Middle frontal gyrus (tissue), 1 donor: ENCODE data around the gene CCT2.
"Not testable (repeated sequence)": the region's sequence is repeated elsewhere in the genome, so short reads cannot be mapped to it uniquely, and the experiment has no call there.

Source experiments
- DNase-seq: peaks from one replicate; pipeline ENCODE4 v3.0.0-alpha.2; 2015; ENCODE audit warnings: low spot score; ENCODE audit errors: extremely low spot score

Gene CCT2

GRCh38 chr12:69588527-69588926 lies 3.3 kb downstream of the CCT2 start:
- no peak for DNase-seq

- no peak for DNase-seq
Observed at GRCh38 chr12:69589082-69589481, 3.8 kb downstream of the CCT2 start.

GRCh38 chr12:69595689-69596088 lies 10.4 kb downstream of the CCT2 start:
- DNase-seq, result no peak

- no peak for DNase-seq
Observed at GRCh38 chr12:69598174-69598753, 13.0 kb downstream of the CCT2 start.

GRCh38 chr12:69600804-69601203 lies 15.5 kb downstream of the CCT2 start:
- DNase-seq, result no peak

GRCh38 chr12:69601962-69602685 lies 16.9 kb downstream of the CCT2 start:
- no peak for DNase-seq

GRCh38 chr12:69602954-69603353 lies 17.7 kb downstream of the CCT2 start:
- no peak for DNase-seq

GRCh38 chr12:69603556-69603955 lies 18.3 kb downstream of the CCT2 start:
- DNase-seq, result not testable (repeated sequence)

- not testable (repeated sequence) for DNase-seq
Observed at GRCh38 chr12:69604275-69604674, 19.0 kb downstream of the CCT2 start.

GRCh38 chr12:69608114-69608513 lies 22.9 kb downstream of the CCT2 start:
- DNase-seq, result no peak

- no peak for DNase-seq
Observed at GRCh38 chr12:69610126-69610525, 24.9 kb downstream of the CCT2 start.

GRCh38 chr12:69610729-69611128 lies 25.5 kb downstream of the CCT2 start, which contains the start of gene LRRC10:
Gene LRRC10, minus strand, starts transcription at chr12:69610907. Its CDS starts 69 bp downstream, at chr12:69610838.
- DNase-seq, result no peak

GRCh38 chr12:69613351-69613750 lies 28.1 kb downstream of the CCT2 start:
- DNase-seq, result no peak

GRCh38 chr12:69616025-69616424 lies 30.8 kb downstream of the CCT2 start:
- DNase-seq, result no peak

GRCh38 chr12:69619050-69619449 lies 33.8 kb downstream of the CCT2 start:
- no peak for DNase-seq

- DNase-seq, result no peak
Observed at GRCh38 chr12:69620077-69620476, 34.8 kb downstream of the CCT2 start.

GRCh38 chr12:69620921-69621320 lies 35.7 kb downstream of the CCT2 start:
- DNase-seq, result no peak

GRCh38 chr12:69621551-69621950 lies 36.3 kb downstream of the CCT2 start:
- DNase-seq, result no peak

- DNase-seq, result no peak
Observed at GRCh38 chr12:69623970-69624369, 38.7 kb downstream of the CCT2 start.

GRCh38 chr12:69627501-69627900 lies 42.2 kb downstream of the CCT2 start:
- DNase-seq, result no peak

GRCh38 chr12:69630191-69630590 lies 44.9 kb downstream of the CCT2 start:
- DNase-seq, result no peak

GRCh38 chr12:69633061-69633460 lies 47.8 kb downstream of the CCT2 start:
- DNase-seq, result no peak

- DNase-seq, result peak; percentile 13
Observed at GRCh38 chr12:69639400-69640016, 54.2 kb downstream of the CCT2 start.
